Measurements from ENCODE around the gene HMGCL. TPM values are rescaled to one million over a fixed set of nuclear protein-coding genes. Genes with fewer than 3 reads are reported as not detected.
A peak's percentile ranks its signal among the peaks of the same experiment; 100 is the strongest.

HMGCL gene
- total RNA-seq, 4 donors from 2014 or later: 35.8 to 84.3 (median 57.0) TPM

- intact Hi-C loops (cut with DNase I): no loop called here
- Histone ChIP-seq H3K27me3 (no peaks in the 10 kb centered on the region), H3K27ac (no peak overlapping the region), H3K4me1 (peaks cover 10 to 17% of the 10 kb centered on the region in 2 donors), H3K4me3 (replicated peaks in 1 of 3) (no peak overlapping the region), H3K9me3 (no peaks in the 10 kb centered on the region), H3K36me3 (peaks cover 90 to 92% of the 10 kb centered on the region in 2 donors)
- no peak for TF ChIP-seq CTCF (IDR thresholded peaks at IDR 0.05)
- TF ChIP-seq POLR2A (IDR thresholded peaks at IDR 0.05): no peak
- 84 to 92% methylated on average over 3 of the region's 3 CpGs for WGBS, 2 donors
- no peak for DNase-seq
Observed at GRCh38 chr1:23756676-23757075, 68.6 kb downstream of the HMGCL start.

- WGBS, 2 donors: 43 to 67% methylated on average over 1 of the region's 1 CpG
- peaks cover 69 to 74% of the 10 kb centered on the region in 2 donors for H3K36me3 ChIP-seq
- TF ChIP-seq CTCF (IDR thresholded peaks at IDR 0.05) (no peak), POLR2A (IDR thresholded peaks at IDR 0.05) (no peak)
Observed at GRCh38 chr1:23752909-23753308, 72.3 kb downstream of the HMGCL start.

More at GRCh38 chr1:23752909-23753308, 72.3 kb downstream of the HMGCL start:
- H3K9me3 ChIP-seq: no peaks in the 10 kb centered on the region
- no peaks in the 10 kb centered on the region for H3K27me3 ChIP-seq
- peaks cover 21 to 28% of the 10 kb centered on the region in 2 donors for H3K4me1 ChIP-seq
- no peak overlapping the region for H3K4me3 ChIP-seq (replicated peaks in 1 of 3)
- H3K27ac ChIP-seq: peak overlapping the region in 1 of 3 donors; percentile 54
- no peak for DNase-seq
- intact Hi-C loops (cut with DNase I): no loop called here

Other genes starting within 250 kb of the HMGCL start
- gene RPL11, start 133.6 kb downstream of the HMGCL start, total RNA-seq: 1,000 to 10,000 TPM in 1 of 4 donors, 100 to 1,000 TPM in 3; 669 to 1,720 (median 801) TPM
- 10 to 100 TPM; 33.3 to 49.9 (median 40.5) TPM for gene ELOA, start 82.0 kb downstream of the HMGCL start, total RNA-seq
- gene PITHD1, start 47.0 kb downstream of the HMGCL start, total RNA-seq: 10 to 100 TPM; 55.3 to 75.8 (median 60.0) TPM
- 10 to 100 TPM; 31.3 to 75.4 (median 60.6) TPM for gene LYPLA2, start 34.3 kb downstream of the HMGCL start, total RNA-seq
- 10 to 100 TPM in 2 of 4 donors, 1 to 10 TPM in 2; 4.6 to 12.6 (median 8.4) TPM for gene GALE, start 24.7 kb downstream of the HMGCL start, total RNA-seq
- gene FUCA1, start 42.9 kb upstream of the HMGCL start, total RNA-seq: 100 to 1,000 TPM in 3 of 4 donors, 10 to 100 TPM in 1; 75.5 to 133 (median 112) TPM
- under 1 TPM; 0.11 to 0.54 (median 0.31) TPM for gene CNR2, start 87.9 kb upstream of the HMGCL start, total RNA-seq
- gene PNRC2, start 134.4 kb upstream of the HMGCL start, total RNA-seq: 100 to 1,000 TPM; 147 to 211 (median 186) TPM
- 100 to 1,000 TPM; 158 to 193 (median 172) TPM for gene SRSF10, start 154.9 kb upstream of the HMGCL start, total RNA-seq

All from thyroid gland (tissue), 4 donors.